ENCODE results near the gene AKAP12.

The AKAP12 gene

GRCh38 chr6:151239603-151240035, at the start of gene AKAP12:
TSS of gene AKAP12 (plus strand) at chr6:151239967. CDS start at chr6:151240563, 596 bp downstream.
- DNase-seq: no peak

- no peak for DNase-seq
Observed at GRCh38 chr6:151191527-151191926, 48.2 kb upstream of the AKAP12 start.

GRCh38 chr6:151196555-151196954, 43.2 kb upstream of the AKAP12 start:
- no peak for DNase-seq

- no peak for DNase-seq
Observed at GRCh38 chr6:151197556-151197955, 42.2 kb upstream of the AKAP12 start.

GRCh38 chr6:151199991-151200390, 39.8 kb upstream of the AKAP12 start:
- DNase-seq: no peak

- DNase-seq: no peak
Observed at GRCh38 chr6:151205721-151206600, 33.8 kb upstream of the AKAP12 start.

GRCh38 chr6:151207674-151208073, 32.1 kb upstream of the AKAP12 start:
- no peak for DNase-seq

- no peak for DNase-seq
Observed at GRCh38 chr6:151209071-151209831, 30.5 kb upstream of the AKAP12 start.

GRCh38 chr6:151211075-151211474, 28.7 kb upstream of the AKAP12 start:
- no peak for DNase-seq

GRCh38 chr6:151213352-151213751, 26.4 kb upstream of the AKAP12 start:
- no peak for DNase-seq

GRCh38 chr6:151215999-151216398, 23.8 kb upstream of the AKAP12 start:
- DNase-seq: no peak

GRCh38 chr6:151216804-151217203, 23.0 kb upstream of the AKAP12 start:
- no peak for DNase-seq

- no peak for DNase-seq
Observed at GRCh38 chr6:151219192-151219591, 20.6 kb upstream of the AKAP12 start.

GRCh38 chr6:151224076-151224475, 15.7 kb upstream of the AKAP12 start:
- no peak for DNase-seq

- DNase-seq: no peak
Observed at GRCh38 chr6:151225919-151226318, 13.8 kb upstream of the AKAP12 start.

- no peak for DNase-seq
Observed at GRCh38 chr6:151228788-151229400, 10.9 kb upstream of the AKAP12 start.

GRCh38 chr6:151229401-151230276, 10.1 kb upstream of the AKAP12 start:
- DNase-seq: peak; percentile 99

- no peak for DNase-seq
Observed at GRCh38 chr6:151230277-151230577, 9.5 kb upstream of the AKAP12 start.

- DNase-seq: no peak
Observed at GRCh38 chr6:151232899-151233298, 6.9 kb upstream of the AKAP12 start.

GRCh38 chr6:151233731-151234130, 6.0 kb upstream of the AKAP12 start:
- DNase-seq: no peak

- DNase-seq: no peak
Observed at GRCh38 chr6:151236668-151237401, 2.9 kb upstream of the AKAP12 start.

All from hematopoietic multipotent progenitor cell treated with erythropoietin and hydrocortisone succinate and interleukin-3 and kit ligand, for 8 days (in vitro differentiated cells).